ENCODE data around the gene EP400.

Gene EP400

GRCh38 chr12:132023658-132024057, 73.9 kb downstream of the EP400 start:
- H3K9me3 Mint-ChIP-seq = no peaks in the 10 kb centered on the region
- no peaks in the 10 kb centered on the region for H3K4me1 Mint-ChIP-seq
- H3K27ac Mint-ChIP-seq = no peak overlapping the region
- H3K36me3 Mint-ChIP-seq = peaks cover 100% of the 10 kb centered on the region
- DNase-seq (ENCODE audit: low spot score in 2 of 2) (no peak), ATAC-seq (no peak)
- no peak overlapping the region for H3K4me3 Mint-ChIP-seq

GRCh38 chr12:132024758-132025157, 75.0 kb downstream of the EP400 start:
- ATAC-seq (no peak), DNase-seq (ENCODE audit: low spot score in 2 of 2) (no peak)
- Mint-ChIP-seq H3K9me3 (no peaks in the 10 kb centered on the region), H3K36me3 (peaks cover 100% of the 10 kb centered on the region), H3K4me3 (no peak overlapping the region), H3K27ac (no peak overlapping the region), H3K4me1 (no peaks in the 10 kb centered on the region)

GRCh38 chr12:132025526-132025925, 75.8 kb downstream of the EP400 start:
- peaks cover 100% of the 10 kb centered on the region for H3K36me3 Mint-ChIP-seq
- H3K27ac Mint-ChIP-seq = no peak overlapping the region
- H3K4me3 Mint-ChIP-seq = no peak overlapping the region
- no peak for ATAC-seq
- H3K9me3 Mint-ChIP-seq = no peaks in the 10 kb centered on the region
- no peaks in the 10 kb centered on the region for H3K4me1 Mint-ChIP-seq
- no peak for DNase-seq (ENCODE audit: low spot score in 2 of 2)

- peaks cover 100% of the 10 kb centered on the region for H3K36me3 Mint-ChIP-seq
- no peak for DNase-seq (ENCODE audit: low spot score in 2 of 2)
- no peaks in the 10 kb centered on the region for H3K4me1 Mint-ChIP-seq
- H3K27ac Mint-ChIP-seq = no peak overlapping the region
- no peak for ATAC-seq
- H3K9me3 Mint-ChIP-seq = no peaks in the 10 kb centered on the region
- H3K4me3 Mint-ChIP-seq = no peak overlapping the region
Observed at GRCh38 chr12:132026061-132026795, 76.5 kb downstream of the EP400 start.

- ATAC-seq = no peak
- no peak for DNase-seq (ENCODE audit: low spot score in 2 of 2)
- no peak overlapping the region for H3K27ac Mint-ChIP-seq
- H3K36me3 Mint-ChIP-seq = peaks cover 100% of the 10 kb centered on the region
- H3K9me3 Mint-ChIP-seq = no peaks in the 10 kb centered on the region
- H3K4me1 Mint-ChIP-seq = no peaks in the 10 kb centered on the region
- no peak overlapping the region for H3K4me3 Mint-ChIP-seq
Observed at GRCh38 chr12:132026796-132027500, 77.2 kb downstream of the EP400 start.

- Mint-ChIP-seq H3K27ac (no peak overlapping the region), H3K4me1 (no peaks in the 10 kb centered on the region), H3K36me3 (peaks cover 100% of the 10 kb centered on the region), H3K9me3 (no peaks in the 10 kb centered on the region), H3K4me3 (no peak overlapping the region)
- no peak for DNase-seq (ENCODE audit: low spot score in 2 of 2)
- no peak for ATAC-seq
Observed at GRCh38 chr12:132027636-132028035, 77.9 kb downstream of the EP400 start.

- no peaks in the 10 kb centered on the region for H3K9me3 Mint-ChIP-seq
- ATAC-seq (no peak), DNase-seq (ENCODE audit: low spot score in 2 of 2) (no peak)
- no peak overlapping the region for H3K4me3 Mint-ChIP-seq
- no peaks in the 10 kb centered on the region for H3K4me1 Mint-ChIP-seq
- peaks cover 100% of the 10 kb centered on the region for H3K36me3 Mint-ChIP-seq
- H3K27ac Mint-ChIP-seq = no peak overlapping the region
Observed at GRCh38 chr12:132028111-132028510, 78.4 kb downstream of the EP400 start.

GRCh38 chr12:132029503-132030300, 80.0 kb downstream of the EP400 start:
- no peak overlapping the region for H3K4me3 Mint-ChIP-seq
- no peaks in the 10 kb centered on the region for H3K4me1 Mint-ChIP-seq
- ATAC-seq (no peak), DNase-seq (ENCODE audit: low spot score in 2 of 2) (no peak)
- peaks cover 100% of the 10 kb centered on the region for H3K36me3 Mint-ChIP-seq
- H3K9me3 Mint-ChIP-seq = no peaks in the 10 kb centered on the region
- H3K27ac Mint-ChIP-seq = peak overlapping the region; percentile 37

- peak overlapping the region; percentile 37 for H3K27ac Mint-ChIP-seq
Observed at GRCh38 chr12:132030367-132031038, 80.8 kb downstream of the EP400 start.

GRCh38 chr12:132033627-132034026, 83.9 kb downstream of the EP400 start:
- Mint-ChIP-seq H3K36me3 (peaks cover 100% of the 10 kb centered on the region), H3K9me3 (no peaks in the 10 kb centered on the region), H3K27ac (no peak overlapping the region), H3K4me1 (no peaks in the 10 kb centered on the region), H3K4me3 (no peak overlapping the region)
- DNase-seq (ENCODE audit: low spot score in 2 of 2) (no peak), ATAC-seq (no peak)

More at GRCh38 chr12:132030367-132031038, 80.8 kb downstream of the EP400 start:
- Mint-ChIP-seq H3K4me3 (no peak overlapping the region), H3K9me3 (no peaks in the 10 kb centered on the region), H3K36me3 (peaks cover 100% of the 10 kb centered on the region), H3K4me1 (no peaks in the 10 kb centered on the region)
- no peak for DNase-seq (ENCODE audit: low spot score in 2 of 2)
- no peak for ATAC-seq

- H3K4me1 Mint-ChIP-seq = peaks cover 7% of the 10 kb centered on the region
- ATAC-seq (no peak), DNase-seq (ENCODE audit: low spot score in 2 of 2) (no peak)
- H3K27ac Mint-ChIP-seq = no peak overlapping the region
- H3K9me3 Mint-ChIP-seq = no peaks in the 10 kb centered on the region
- no peak overlapping the region for H3K4me3 Mint-ChIP-seq
- H3K36me3 Mint-ChIP-seq = peaks cover 92% of the 10 kb centered on the region
Observed at GRCh38 chr12:132036063-132036683, 86.4 kb downstream of the EP400 start.

GRCh38 chr12:132040906-132041606, 91.3 kb downstream of the EP400 start:
- Mint-ChIP-seq H3K27ac (peak overlapping the region; percentile 52), H3K9me3 (no peaks in the 10 kb centered on the region), H3K36me3 (peaks cover 92% of the 10 kb centered on the region), H3K4me3 (no peak overlapping the region), H3K4me1 (peaks cover 11% of the 10 kb centered on the region)
- DNase-seq (ENCODE audit: low spot score in 2 of 2) (no peak), ATAC-seq (no peak)

GRCh38 chr12:132043216-132043615, 93.5 kb downstream of the EP400 start:
- DNase-seq (ENCODE audit: low spot score in 2 of 2) (no peak), ATAC-seq (no peak)
- no peak overlapping the region for H3K27ac Mint-ChIP-seq
- no peak overlapping the region for H3K4me3 Mint-ChIP-seq
- H3K9me3 Mint-ChIP-seq = no peaks in the 10 kb centered on the region
- peaks cover 92% of the 10 kb centered on the region for H3K36me3 Mint-ChIP-seq
- peaks cover 11% of the 10 kb centered on the region for H3K4me1 Mint-ChIP-seq

GRCh38 chr12:132043770-132044467, 94.2 kb downstream of the EP400 start:
- ATAC-seq (no peak), DNase-seq (ENCODE audit: low spot score in 2 of 2) (no peak)
- H3K36me3 Mint-ChIP-seq = peaks cover 92% of the 10 kb centered on the region
- no peaks in the 10 kb centered on the region for H3K9me3 Mint-ChIP-seq
- no peak overlapping the region for H3K27ac Mint-ChIP-seq
- peaks cover 11% of the 10 kb centered on the region for H3K4me1 Mint-ChIP-seq
- H3K4me3 Mint-ChIP-seq = no peak overlapping the region

Data from stimulated activated effector memory CD8-positive, alpha-beta T cell treated with anti-CD3 and anti-CD28 coated beads, Interleukin-12 subunit alpha, Interleukin-12 subunit beta, amount 100 ng/mL, for 72 hours (primary cell).